A375 (cell line): ENCODE data around the gene LZTS3. TPM values are rescaled to one million over a fixed set of nuclear protein-coding genes. Genes with fewer than 3 reads are reported as not detected.

Experiments used
- total RNA-seq: library from RNA; depleted of rRNA; stranded (reverse); fragments of >200 nt; shearing (Covaris generic); gene quantifications from 2 replicates; pipeline ENCODE4 v1.2.3, GENCODE V29; 2014; rRNA removed

LZTS3 gene
- 3.6 and 3.7 TPM in 2 replicates for total RNA-seq

DNA sequence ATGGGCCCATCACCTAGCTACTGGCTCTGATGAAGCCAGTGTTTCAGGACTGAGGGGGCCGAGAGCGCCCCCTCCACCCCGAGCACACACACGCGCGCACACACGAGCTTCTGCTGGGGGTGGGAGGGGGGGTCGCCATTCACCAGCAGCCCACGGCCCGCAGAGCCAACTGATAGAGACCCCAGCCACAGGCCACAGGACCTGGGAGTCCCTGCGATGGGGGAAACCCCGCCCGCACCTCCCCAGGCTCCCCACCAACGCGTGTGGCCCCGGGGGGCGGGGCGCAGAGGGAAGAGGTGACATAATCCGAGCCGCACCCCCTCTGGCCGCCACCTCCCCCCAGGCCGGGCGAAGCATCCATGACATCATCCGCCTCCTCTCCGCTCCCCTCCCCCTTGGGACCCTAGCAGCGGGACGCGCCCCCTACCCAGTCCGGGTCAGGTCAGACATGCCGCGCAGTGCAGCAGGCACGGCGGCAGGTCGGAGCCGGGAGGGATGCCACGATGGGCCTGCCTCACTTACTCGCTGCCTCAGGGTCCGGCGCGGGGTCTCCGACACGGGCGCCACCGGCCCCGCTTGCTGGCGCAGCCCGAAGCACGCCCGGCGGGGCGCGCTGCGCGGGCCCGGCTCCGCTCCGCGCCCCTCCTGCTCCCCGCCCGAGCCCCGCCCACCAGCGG, at the start of gene LZTS3:
LZTS3 (minus strand) TSS at position 617 of the 677 bp plus-strand sequence. CDS start 6,386 bp downstream, outside the sequence.

DNA sequence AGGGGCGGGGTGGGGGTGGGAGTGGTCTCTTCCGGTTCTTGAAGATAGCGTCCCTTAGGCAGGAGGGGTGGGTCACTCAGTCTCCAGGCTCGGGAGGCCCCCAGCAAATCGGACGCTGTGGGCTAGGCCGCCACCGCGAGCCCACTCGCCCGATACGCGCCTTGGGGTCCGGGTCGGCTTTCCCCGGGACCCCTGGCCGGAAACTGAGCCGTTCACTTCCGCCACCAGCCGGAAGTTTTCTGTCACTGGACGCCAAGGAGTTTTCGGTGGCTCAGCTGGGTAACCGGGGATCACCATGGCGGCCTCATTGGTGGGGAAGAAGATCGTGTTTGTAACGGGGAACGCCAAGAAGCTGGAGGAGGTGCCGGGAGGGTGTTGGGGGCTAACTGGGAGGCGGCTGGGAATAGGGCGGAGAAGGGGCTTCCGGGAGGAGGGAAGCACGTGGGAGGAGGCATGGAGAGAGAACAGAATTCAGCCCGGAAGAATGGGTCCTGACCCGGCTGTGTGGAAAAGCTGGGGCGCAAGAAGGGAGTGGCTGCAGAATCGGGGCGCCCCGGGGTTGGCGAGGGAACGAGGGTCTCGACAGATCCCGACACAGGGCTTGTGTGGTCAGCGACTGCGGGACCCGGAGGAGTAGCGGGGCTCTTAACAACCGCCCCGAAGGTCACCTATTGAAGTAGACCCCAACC, 36.1 kb upstream of the LZTS3 start, which contains the start of gene ITPA:
ITPA (plus strand) TSS at position 242 of the 689 bp plus-strand sequence; CDS start at position 296, 54 bp downstream.

DNA sequence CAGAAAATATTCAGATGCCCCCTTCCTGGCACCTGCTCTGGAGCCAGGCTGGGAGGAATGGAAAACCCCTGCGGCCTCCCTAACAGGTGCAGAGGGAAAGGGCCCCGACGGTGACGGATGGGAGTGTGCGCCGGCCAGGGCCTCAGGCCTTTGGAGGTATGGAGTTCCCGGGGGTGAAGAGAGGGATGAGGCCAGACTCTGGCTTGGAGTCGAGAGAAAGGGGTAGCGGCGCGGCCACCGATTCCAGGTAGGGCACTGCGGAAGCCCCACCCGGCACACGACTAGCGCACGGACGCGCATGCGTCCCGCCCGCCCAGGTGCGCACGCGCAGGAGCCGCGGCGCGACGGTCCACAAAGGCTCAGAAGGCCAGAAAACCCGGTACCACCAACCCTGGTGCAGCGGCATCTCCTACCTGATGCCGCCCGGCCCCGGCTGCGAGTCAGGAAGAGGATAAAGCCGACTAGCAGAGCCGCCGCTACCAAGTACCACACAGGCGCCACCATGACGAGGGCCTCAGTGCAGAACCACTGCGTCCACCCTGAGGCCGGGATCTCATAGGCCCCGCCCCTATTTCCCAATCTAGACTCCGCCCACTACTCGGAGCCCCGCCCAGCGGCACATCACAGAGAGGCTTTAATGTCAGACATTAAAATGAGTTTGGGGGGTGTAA, 30.9 kb upstream of the LZTS3 start, which contains the start of gene DDRGK1:
DDRGK1 (minus strand) TSS at position 559 of the 671 bp plus-strand sequence; CDS start at position 504, 55 bp downstream.

Other genes starting within 250 kb of the LZTS3 start
- 0.74 and 0.94 TPM in 2 replicates for gene GNRH2, start 129.9 kb downstream of the LZTS3 start, total RNA-seq
- gene MRPS26, start 127.5 kb downstream of the LZTS3 start, total RNA-seq: 165 and 175 TPM in 2 replicates
- gene OXT, start 101.9 kb downstream of the LZTS3 start, total RNA-seq: not detected in 2 replicates
- not detected in 2 replicates for gene AVP, start 88.8 kb downstream of the LZTS3 start, total RNA-seq
- gene FASTKD5, start 13.7 kb downstream of the LZTS3 start, total RNA-seq: 18.9 and 23.2 TPM in 2 replicates
- 2.2 and 3.5 TPM in 2 replicates for gene UBOX5, start 13.7 kb downstream of the LZTS3 start, total RNA-seq
- 74.2 and 80.4 TPM in 2 replicates for gene DDRGK1, start 31.1 kb upstream of the LZTS3 start, total RNA-seq
- gene ITPA, start 35.9 kb upstream of the LZTS3 start, total RNA-seq: 124 and 129 TPM in 2 replicates
- gene SLC4A11, start 65.6 kb upstream of the LZTS3 start, total RNA-seq: 1.5 and 1.7 TPM in 2 replicates
- gene DNAAF9, start 234.1 kb upstream of the LZTS3 start, total RNA-seq: 2.6 and 2.9 TPM in 2 replicates